ENCODE data around the gene TAMM41.

- TF ChIP-seq YY1 (IDR thresholded peaks at IDR 0.05; ENCODE audit: insufficient read depth, insufficient read length) (no peak), SUZ12 (IDR thresholded peaks at IDR 0.05; ENCODE audit: extremely low read depth, insufficient read depth, insufficient read length) (no peak), ZNF274 (IDR thresholded peaks at IDR 0.05; ENCODE audit: low read depth, low read length) (no peak)
These were observed 91.4 kb downstream of the TAMM41 start for GRCh38 chr3:11755276-11755675.
